ENCODE data around the gene PIK3C2G.

- TF ChIP-seq CTCF (optimal IDR thresholded peaks at IDR 0.05 in 1 of 3, IDR thresholded peaks at IDR 0.05 in 1 of 3, conservative IDR thresholded peaks at IDR 0.05 in 1 of 3; ENCODE audit: extremely low read depth in 1 of 3, insufficient read depth in 2 of 3, low read length in 3 of 3) (no peak), EZH2 (IDR thresholded peaks at IDR 0.05; ENCODE audit: low read length) (no peak)
Measured at GRCh38 chr12:18428416-18428815, 167.1 kb downstream of the PIK3C2G start.

Data from keratinocyte (primary cell).